ENCODE results near the gene RAD51AP1.
"Not testable (repeated sequence)": the region's sequence is repeated elsewhere in the genome, so short reads cannot be mapped to it uniquely, and the experiment has no call there.

RAD51AP1 gene

GRCh38 chr12:4538207-4539160 lies at the start of gene RAD51AP1:
TSS of gene RAD51AP1 (plus strand) at chr12:4538890. CDS start at chr12:4538940, 50 bp downstream.
- peak; percentile 92 for DNase-seq

- no peak for DNase-seq
Observed at GRCh38 chr12:4489556-4489955, 49.1 kb upstream of the RAD51AP1 start.

- DNase-seq, result no peak
Observed at GRCh38 chr12:4490973-4491372, 47.7 kb upstream of the RAD51AP1 start.

- DNase-seq, result no peak
Observed at GRCh38 chr12:4496145-4496838, 42.4 kb upstream of the RAD51AP1 start.

GRCh38 chr12:4499186-4499585 lies 39.5 kb upstream of the RAD51AP1 start:
- DNase-seq, result no peak

- DNase-seq, result no peak
Observed at GRCh38 chr12:4505376-4505986, 33.2 kb upstream of the RAD51AP1 start.

- no peak for DNase-seq
Observed at GRCh38 chr12:4506430-4506829, 32.3 kb upstream of the RAD51AP1 start.

- no peak for DNase-seq
Observed at GRCh38 chr12:4506870-4507269, 31.8 kb upstream of the RAD51AP1 start.

GRCh38 chr12:4508503-4508902 lies 30.2 kb upstream of the RAD51AP1 start:
- not testable (repeated sequence) for DNase-seq

GRCh38 chr12:4509269-4509668 lies 29.4 kb upstream of the RAD51AP1 start:
- not testable (repeated sequence) for DNase-seq

- DNase-seq, result no peak
Observed at GRCh38 chr12:4518106-4518728, 20.5 kb upstream of the RAD51AP1 start.

- not testable (repeated sequence) for DNase-seq
Observed at GRCh38 chr12:4523443-4523842, 15.2 kb upstream of the RAD51AP1 start.

- DNase-seq, result no peak
Observed at GRCh38 chr12:4526923-4527546, 11.7 kb upstream of the RAD51AP1 start.

- no peak for DNase-seq
Observed at GRCh38 chr12:4530160-4530559, 8.5 kb upstream of the RAD51AP1 start.

GRCh38 chr12:4530982-4531586 lies 7.6 kb upstream of the RAD51AP1 start:
- DNase-seq, result no peak

GRCh38 chr12:4535092-4535491 lies 3.6 kb upstream of the RAD51AP1 start:
- DNase-seq, result no peak

- DNase-seq, result no peak
Observed at GRCh38 chr12:4535871-4536270, 2.8 kb upstream of the RAD51AP1 start.

- no peak for DNase-seq
Observed at GRCh38 chr12:4539167-4539870, 629 bp downstream of the RAD51AP1 start.

GRCh38 chr12:4540170-4540569 lies 1.5 kb downstream of the RAD51AP1 start:
- no peak for DNase-seq

- no peak for DNase-seq
Observed at GRCh38 chr12:4540638-4541037, 1.9 kb downstream of the RAD51AP1 start.

- no peak for DNase-seq
Observed at GRCh38 chr12:4545195-4545594, 6.5 kb downstream of the RAD51AP1 start.

Measured in NCI-H1092 (cell line).